ENCODE measurements around the gene FGFR2.
"Not testable (repeated sequence)": the region's sequence is repeated elsewhere in the genome, so short reads cannot be mapped to it uniquely, and the experiment has no call there.

The FGFR2 gene

DNA sequence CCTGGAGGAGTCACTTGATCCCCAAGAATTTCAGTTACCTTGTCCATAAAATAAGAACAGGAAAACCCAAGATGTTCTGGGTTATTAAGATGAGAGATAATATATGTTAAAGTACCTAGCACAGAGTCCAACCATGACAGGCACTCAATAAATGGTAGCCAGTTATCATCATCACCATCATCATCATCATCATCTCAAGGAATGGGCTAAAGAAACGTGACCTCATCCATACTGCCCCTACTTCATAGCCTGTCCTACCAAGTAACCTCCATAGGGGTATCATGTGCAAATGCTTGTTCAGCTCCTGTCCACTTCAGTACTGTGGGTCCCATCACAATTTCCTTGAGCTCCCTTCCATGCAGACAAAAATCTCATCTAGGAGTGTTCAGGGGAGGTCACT, 14.4 kb downstream of the FGFR2 start:
- no peak for DNase-seq

DNA sequence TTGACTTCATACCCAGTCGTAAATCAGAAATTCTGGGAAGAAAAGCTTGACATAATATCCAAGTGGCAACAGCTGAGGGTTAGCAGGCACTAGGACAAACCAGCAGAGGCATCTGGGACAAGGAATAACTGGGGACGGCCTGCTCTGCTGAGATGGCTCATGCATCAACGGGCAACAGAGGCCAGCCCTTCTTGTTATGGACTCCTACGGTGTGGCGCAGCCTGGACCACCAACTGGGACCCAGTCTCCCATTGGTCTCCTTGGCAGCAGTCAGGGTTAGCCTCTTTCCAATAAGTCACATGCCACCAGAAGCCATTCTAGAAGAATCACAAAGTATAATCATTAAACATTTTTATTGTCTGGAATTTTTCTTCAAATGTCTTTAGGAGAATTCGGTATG, 15.0 kb downstream of the FGFR2 start:
- no peak for DNase-seq

DNA sequence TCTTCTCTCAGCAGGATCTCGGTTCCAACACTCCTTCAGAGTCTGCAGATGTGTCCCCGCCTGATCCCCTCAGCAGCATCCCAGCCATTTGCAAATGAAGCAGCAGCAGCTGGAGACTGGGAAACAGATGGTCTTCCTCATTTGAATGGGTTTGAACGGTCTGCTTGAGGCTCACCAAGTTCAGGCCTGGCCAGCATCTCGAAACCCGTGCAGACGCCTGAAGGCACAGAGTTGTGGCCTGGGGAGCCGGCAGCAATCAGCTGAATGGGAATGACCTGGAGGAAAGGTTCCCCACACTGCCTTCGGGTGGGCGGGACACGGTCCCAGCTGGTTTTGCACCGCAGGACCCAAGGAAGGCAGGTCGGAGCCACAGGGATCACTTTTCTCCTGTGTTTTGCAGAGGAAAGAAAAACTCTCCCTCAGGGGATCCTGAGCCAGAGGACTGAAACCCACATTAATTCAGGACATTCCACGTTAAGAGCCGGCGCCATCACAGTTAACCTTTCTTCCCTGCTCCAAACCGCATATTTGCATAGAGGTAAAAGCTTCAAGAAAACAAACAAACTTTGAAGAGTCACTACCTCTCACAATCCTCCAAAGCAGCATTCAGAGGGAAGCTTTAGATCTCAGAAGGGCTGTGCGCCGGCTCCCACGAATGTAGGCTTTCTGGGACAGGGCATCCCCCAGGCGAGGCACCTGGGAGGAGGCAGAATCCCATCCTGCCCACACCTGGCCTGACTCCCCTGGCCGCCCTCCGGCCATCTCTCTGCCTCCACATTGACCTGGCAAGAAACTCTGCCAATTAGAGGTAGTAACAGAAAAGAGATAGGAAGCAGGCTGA, 17.7 kb downstream of the FGFR2 start:
- no peak for DNase-seq

DNA sequence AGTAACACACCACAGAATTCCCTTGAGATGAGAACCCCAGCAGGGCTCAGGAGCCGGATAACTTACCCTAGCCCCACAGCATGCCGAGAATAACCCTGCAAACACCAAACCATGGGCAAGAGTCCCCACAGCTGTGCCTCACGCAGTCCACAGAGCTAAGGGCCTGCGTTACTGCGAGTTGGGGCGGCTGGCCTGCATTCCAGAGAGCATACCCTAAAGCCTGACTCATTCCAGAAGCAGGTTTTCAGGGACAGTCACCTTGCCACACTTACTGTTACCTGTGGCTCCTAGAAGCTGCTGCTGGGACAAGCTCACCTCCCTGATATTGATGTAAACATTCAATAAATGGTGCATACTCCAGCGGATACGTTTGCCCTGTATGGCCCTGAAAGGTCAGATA, 18.6 kb downstream of the FGFR2 start:
- no peak for DNase-seq

DNA sequence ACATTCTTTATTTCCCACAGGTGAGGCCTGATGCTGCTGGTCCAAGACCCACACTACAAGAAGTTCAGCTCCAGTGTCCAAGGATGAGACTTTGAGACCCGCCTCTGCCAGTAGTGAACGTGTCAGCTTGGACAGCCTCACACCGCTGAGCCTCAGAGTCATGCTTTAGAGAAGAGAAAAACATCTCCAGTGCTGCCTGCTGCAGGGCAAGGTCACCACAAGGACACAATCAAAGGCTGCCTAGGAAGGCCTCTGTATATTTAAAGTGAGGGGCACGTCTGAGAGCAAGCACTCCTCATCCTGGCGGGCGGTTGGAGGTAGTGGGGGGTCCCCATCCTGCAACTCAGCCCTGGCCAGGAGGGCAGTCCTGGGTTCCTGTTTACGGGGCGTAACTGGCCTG, 19.3 kb downstream of the FGFR2 start:
- DNase-seq: no peak

DNA sequence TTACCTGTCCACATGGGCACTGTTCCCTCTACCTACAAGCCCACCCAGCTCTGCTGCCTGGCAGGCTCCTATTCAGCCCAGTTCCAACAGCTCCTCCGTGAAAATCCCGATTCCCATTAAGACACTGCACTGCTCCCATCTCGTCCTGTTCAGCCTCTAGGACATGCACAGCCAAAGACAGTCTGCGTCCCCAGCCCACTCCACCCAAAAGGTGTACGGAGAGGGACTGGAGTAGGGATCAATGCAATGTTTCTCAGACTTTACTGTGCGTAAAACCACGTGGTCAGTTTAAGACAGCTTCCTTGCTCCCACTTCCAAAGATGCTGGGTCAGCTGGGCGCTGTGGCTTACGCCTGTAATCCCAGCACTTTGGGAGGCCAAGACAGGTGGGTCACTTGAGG, 19.9 kb downstream of the FGFR2 start:
- DNase-seq: no peak

DNA sequence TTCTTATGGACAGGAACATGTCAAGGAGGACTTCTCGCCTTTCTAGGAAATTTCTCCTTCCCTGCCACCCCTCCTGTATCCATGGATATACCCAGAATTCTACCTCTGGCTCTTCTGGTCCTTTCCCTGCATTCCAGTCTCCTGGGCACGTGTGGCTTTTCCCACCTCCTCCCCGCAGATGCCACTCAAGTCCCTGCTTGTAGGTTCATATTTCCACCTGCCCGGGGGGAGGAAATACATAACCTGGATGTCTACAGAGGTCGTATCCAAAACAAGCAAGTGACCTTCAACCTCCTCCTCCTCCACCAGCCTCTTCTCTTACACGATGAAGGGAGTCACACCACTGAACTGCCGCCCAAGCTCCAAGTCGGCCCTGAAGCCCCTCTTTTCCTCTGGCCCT, 20.7 kb downstream of the FGFR2 start:
- no peak for DNase-seq

DNA sequence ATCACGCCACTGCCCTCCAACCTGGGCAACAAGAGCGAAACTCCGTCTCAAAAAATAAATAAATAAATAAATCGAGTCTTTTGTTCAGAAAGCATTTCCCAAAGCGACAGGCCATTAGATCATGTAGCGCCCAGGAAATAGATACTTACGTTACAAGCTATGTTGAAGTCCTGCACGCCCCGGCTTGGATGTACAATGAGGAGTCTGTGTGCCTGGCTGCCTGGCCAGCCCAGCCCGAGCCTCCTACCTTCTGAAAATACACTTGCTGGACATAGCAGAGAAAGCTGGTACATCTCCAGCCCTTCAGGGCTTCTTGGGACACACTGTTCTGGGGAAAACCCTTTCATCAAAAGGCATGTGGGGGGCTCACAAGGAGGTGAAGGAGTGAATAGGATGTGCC, 22.1 kb downstream of the FGFR2 start:
- DNase-seq: no peak

DNA sequence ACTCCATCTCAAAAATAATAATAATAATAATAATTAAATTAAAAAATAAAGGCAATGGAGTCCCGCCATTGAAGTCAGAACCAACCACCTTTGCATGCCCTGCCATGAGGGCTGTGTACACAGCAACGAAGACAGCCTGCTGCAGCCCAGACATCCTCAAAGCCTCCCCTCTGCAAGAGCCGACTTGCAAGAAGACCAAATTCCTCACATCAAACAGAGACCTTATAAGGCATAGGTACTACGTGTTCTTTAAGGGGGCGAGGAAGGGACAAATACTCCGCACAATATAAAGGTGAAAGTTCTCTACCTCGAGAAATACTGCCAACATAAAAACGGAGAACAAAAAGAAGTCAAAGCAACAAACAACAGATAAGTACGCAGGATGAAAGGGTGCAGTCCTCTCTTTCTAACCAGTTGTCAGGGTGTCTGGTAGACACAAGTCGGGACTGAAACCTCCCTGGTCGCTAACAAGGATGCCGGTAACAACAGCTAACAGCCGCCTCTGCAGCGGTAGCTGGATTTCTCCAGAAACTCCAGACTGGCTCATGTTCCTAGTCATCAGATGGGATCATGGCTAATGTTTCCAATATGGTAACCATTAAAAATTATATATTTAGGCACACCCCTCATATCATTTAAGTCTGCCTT, 23.6 kb downstream of the FGFR2 start:
- DNase-seq: no peak

DNA sequence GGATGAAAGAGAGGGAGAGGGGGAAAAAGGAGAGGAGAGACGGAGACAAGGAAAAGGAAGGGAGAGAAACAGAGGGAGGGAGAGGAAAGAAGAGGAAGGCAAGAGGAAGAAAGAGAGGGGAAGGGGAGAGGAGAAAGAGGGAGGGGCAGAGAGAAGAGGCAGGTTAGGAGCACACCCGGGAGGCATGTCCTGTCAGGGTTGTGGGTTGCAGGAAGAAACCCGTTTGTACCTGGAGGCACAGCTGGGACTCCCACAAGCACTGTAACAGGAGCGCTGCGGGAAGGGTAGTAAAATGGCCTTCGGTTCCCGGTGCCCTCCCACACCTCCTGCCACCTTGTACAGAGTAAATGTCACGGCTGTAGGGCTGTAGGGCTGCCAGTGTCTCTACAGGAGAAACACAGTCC, 24.7 kb downstream of the FGFR2 start:
- DNase-seq: no peak

DNA sequence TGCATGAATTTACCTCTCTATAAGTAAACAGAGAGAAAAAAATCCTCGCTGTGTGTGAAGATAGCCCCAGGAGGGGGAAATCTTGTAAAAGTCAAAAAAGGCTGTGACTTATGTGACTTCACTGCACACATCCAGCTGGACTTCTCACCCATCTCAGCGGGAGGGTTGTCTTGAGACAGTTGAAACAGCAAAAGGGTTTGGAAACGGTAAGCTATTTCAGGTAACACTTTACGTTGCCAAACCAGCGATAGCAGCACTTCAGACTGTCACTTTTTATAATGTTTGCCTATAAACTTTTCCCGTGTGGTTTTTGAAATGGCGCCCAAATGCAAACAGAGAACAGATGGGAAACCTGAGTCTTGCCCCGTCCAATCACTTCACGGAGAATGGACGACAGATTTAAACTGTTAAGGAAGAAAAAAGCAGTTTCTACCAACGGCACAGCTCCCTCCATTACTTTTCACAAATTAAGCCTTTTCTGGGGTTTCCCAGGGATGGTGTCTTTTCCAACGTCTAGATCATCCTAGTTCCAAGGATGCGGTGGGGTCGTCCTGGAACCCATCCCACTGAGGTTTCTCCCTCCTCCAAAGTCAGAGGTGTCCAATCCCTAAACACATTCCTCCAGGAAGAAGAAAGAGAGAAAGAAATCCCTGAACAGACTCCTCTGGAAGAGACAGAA, 25.2 kb downstream of the FGFR2 start:
- DNase-seq: no peak

DNA sequence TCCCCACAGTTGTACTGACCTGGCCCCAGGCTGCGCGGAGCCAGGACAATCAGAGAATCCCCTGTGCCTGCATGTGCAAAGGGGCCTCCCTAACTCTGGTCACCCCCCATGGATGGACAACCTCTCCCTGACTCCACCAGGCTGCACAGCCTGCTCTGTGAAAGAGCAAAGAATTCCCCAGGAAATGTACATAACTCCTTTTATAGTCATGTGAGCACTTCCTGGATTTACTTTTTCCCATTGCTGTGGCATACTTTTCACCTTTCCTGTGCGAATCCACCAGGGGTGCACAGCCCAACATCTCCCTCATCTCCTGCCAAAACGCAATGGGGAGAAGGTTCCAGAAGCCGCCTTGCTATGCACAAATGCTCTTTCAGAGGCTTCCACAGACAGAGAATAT, 27.9 kb downstream of the FGFR2 start:
- no peak for DNase-seq

DNA sequence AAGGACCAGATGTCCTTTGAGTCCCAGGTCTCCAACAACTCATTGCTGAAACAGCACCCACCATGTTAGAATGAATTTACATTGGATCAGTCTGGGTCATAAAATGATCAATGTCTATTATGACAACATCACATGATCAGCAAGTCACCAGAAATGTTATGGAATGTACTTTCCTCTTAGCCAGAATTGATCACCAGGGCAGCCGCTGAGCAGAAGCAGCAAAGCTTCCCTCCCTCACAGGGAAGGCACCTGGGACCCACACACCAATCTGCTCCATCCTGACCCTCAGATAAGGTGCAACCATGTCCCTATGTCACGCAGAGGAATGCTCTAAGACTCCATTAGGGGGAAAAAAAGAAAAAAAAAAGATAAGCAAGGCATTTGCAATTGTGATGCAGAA, 30.0 kb downstream of the FGFR2 start:
- no peak for DNase-seq

DNA sequence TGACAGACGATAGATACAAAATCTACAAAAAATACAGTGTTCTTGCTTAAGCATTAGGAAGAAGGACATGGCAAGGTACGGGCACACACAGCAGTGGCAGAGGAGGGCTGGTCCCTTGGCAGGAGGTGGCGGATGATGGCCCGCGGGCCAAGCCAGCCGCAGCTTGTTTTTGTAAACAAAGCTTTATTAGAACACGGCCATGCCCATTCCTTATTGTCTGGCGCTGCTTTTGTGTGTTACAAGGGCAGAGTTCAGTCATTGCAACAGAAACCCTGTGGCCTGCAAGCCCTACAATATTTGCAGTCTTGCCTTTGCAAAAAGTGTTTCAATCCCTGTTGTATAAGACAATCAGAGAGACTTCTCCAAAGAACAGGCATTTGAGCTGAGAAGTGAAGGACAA, 30.7 kb downstream of the FGFR2 start:
- DNase-seq: no peak

DNA sequence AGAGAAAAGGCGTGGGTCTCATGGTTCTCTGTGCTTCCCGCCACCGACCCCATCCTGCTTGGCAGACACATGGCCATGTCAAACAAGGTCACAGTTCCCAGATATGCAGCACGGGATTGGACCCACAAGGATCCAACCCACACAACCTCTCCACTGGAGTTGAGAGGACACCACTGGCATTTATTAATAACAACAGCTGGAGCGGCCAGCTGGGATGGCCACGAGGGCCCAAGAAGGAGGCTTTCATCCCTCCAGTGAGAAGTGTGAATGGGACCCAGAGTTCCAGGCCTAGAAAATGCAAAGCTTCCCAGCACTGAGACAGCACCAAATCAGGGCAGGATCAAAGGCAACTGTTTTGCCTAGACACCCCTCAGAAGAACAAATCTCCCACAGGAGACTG, 31.5 kb downstream of the FGFR2 start:
- DNase-seq: no peak

DNA sequence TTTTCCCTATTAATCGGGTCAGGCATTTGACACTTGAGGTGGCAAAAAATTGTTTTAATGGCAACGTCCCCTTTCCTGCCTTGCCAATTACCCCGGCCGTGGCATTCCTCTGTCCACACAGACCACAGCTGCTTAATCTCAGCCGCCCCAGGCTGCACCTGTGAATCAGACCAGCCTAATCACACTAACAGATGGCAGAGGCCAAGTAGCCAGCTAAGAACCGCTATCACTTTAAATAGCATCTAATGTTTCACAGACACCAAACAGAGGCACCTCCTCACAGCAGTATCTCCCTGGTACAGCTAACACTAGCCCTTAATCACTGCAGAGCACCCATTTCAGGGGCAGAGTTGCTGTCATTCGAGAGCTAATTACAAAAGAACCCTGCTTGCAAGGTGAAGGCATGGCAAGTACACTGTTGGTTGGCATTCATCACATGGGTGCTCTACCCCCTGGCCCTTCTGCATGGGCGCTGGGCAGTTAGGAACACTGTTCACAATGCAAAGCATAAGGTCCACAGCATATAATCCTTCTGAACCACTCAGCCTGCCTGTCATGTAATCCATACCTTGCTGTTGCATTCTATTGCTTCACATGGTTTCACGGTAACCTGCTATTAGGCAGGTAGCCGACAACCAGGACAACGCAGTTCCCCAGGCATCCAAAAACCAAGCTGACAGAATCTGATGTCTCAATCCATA, 38.8 kb downstream of the FGFR2 start:
- no peak for DNase-seq

DNA sequence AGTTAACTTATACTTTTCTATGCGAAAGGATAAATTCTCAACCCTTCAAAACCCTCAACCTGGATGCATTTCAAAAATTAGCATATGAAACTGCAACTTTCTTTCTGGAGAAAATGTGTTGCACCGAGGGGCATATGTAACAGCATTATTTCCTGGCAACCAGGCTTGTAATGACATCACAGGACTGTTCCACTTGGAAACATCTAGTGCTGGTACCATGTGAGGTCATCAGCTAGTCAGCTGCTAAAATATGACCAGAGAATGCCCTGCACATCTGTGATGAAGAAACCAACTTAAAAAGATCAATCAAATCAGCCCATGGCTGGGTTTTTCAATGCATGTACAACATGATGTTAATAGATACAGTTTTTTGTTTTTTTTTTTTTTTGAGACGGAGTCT, 40.0 kb downstream of the FGFR2 start:
- no peak for DNase-seq

DNA sequence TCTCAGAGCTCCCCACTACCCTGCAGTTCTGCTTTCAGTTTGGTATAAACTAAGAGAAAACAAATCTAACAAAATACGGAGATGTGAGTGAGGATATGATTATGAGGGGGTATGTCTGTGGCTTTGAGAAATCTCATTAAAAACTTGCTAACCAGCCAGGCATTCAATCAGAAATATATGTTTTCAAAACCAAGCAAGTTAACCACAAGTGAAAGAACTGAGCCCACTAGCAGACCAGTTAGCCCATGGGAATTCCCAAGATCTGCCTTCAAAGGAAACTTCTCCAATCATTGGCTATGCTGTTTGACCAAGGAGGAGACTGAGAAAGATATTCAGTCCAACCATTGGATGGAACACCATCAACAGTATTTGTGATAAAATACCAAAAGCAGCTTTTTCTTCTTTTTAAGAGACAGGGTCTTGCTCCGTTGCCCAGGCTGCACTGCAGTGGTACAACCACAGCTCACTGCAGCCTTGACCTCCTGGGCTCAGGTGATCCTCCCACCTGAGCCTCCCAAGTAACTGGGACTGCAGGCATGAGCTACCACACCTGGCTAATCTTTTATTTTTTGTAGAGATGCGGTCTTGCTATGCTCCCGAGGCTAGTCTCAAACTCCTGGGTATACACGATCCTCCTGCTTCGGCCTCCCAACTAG, 41.2 kb downstream of the FGFR2 start:
- DNase-seq: no peak

DNA sequence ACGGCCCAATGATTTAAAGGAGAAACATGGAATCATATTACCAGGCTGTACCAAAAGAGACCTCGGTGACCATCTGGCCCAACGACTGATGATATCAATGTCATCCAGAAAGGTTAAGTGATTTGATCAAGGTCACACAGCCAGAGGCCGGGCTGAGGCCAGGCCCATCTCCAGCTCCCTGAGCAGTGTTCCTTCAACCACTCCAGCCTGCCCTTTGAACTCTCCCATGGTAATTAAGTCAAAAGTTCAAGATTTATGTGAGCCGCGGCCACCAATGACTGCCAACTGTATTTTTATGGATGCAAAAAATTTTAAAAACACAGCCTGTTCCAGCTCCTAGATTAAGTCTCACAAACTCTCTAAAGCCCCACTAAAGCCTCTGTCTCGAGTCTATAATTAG, 41.8 kb downstream of the FGFR2 start:
- DNase-seq: no peak

DNA sequence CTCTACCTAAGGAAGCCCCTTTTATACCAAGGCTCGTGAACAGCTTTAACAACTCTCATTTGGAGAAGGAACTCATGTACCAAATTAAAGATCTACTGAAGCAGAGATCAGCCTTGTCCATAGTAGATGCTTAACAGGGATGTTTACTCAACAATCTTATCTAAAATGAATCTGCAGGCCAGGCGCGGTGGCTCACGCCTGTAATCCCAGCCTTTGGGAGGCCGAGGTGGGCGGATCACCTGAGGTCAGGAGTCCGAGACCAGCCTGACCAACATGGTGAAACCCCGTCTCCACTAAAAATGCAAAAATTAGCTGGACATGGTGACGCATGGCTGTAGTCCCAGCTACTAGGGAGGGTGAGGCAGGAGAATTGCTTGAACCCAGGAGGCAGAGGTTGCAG, 43.3 kb downstream of the FGFR2 start:
- DNase-seq: not testable (repeated sequence)

DNA sequence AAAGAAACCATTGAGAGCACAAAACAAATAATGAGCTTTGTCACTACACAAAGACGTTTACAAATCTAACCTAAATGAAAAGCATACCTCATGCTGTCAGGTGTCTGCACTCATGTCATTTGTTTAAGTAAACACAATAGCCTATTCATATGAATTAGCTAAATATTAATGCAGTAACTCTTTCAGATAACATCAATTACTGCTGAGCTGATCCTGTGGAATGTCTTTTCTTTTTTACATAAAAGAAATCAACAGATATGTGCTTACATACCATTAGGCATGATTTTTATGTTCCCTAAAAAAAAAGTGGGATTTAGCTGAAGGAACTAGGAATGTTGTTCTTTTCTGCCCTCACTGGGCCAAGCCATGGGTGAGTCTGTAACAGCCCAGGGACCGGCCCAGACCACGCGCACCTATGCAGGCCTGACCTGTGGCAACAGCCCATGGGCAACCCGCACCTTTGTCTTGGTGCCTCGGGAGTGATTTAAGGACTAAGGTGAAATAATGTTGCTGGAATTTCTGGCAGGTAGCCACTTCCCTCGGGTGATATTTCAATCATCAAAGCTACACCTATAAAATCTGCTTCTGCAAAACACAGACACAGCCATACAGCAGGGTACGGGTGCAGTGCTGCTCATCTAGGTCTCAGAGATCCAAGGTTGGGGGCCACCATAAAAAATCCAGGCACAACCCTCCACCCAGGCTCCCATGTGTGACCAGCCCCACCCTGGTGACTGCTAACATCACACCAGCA, 44.6 kb downstream of the FGFR2 start:
- no peak for DNase-seq

DNA sequence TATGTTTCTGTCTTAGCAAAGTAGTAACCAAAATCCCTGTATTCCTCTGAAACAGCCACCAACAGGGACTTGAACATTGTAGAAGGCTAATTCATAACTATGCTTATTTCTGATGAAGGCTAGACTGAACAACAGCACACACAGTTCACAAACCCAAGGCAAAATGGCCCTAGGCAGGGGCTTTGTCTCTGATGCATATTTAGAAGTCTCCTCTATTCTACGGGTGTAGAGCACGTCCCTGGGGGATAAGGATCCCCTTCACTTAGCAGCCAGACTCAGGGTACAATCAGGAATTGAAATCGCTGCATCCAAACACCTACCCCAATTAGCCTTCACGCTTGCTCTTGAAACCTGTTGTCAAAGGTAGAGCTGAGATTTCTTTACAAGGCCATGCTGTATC, 45.5 kb downstream of the FGFR2 start:
- DNase-seq: no peak
